Measurements from ENCODE around the gene MT1B. TPM values are rescaled to one million over a fixed set of nuclear protein-coding genes. Genes with fewer than 3 reads are reported as not detected.

MT1B gene
- not detected for total RNA-seq
- 4.7 TPM for polyA plus RNA-seq
- long read RNA-seq, donor 1 = 0 reads
- long read RNA-seq, donor 2 = 0 reads
- long read RNA-seq, donor 3 = 0 reads
- long read RNA-seq, donor 4 = 0 reads
- long read RNA-seq, donor 5 = 0 reads
- long read RNA-seq, donor 6 = 0 reads
- long read RNA-seq, donor 7 = 0 reads
- long read RNA-seq, donor 8 = 0 reads
- long read RNA-seq, donor 9 = 0 reads
- long read RNA-seq, donor 10 = 0 reads

DNA sequence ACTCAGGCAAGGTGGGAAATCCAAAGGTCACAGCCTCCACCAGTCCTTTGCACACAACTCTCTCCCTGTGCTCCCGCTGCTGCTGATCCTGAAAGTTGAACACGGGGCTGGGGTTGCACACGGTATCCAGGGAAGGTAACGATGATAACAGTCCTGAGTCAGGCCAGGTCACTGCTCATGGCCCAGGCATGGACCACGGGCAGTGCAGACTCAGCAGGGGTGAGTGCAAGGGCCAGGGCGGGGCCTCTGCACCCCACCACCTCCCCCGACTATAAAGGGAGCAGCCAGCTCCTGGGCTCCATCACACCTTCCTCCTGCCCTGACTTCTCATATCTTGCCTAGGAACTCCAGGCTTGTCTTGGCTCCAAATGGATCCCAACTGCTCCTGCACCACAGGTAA is at the start of gene MT1B:
MT1B (plus strand) TSS at position 301 of the 400 bp plus-strand sequence; CDS start at position 369, 68 bp downstream.
- Histone ChIP-seq H3K4me1 (ENCODE audit: control insufficient read depth in 2 of 2, insufficient read depth in 2 of 2, low read length in 2 of 2) (no peaks in the 10 kb centered on the region), H3K36me3 (ENCODE audit: control insufficient read depth in 2 of 2, insufficient read depth in 2 of 2, low read length in 1 of 2) (no peaks in the 10 kb centered on the region), H3K4me3 (ENCODE audit: low read length in 2 of 2) (no peak within 1 kb of the TSS), H3K27ac (ENCODE audit: low read depth in 1 of 2, low read length in 1 of 2) (no peak within 1 kb of the TSS), H3K9me3 (ENCODE audit: control insufficient read depth in 2 of 2, insufficient read depth in 1 of 2, low read length in 1 of 2) (no peaks in the 10 kb centered on the region), H3K27me3 (ENCODE audit: control insufficient read depth in 2 of 2, insufficient read depth in 1 of 2, low read length in 1 of 2) (peaks cover 28 to 90% of the 10 kb centered on the region in 2 donors)
- no peak for DNase-seq (ENCODE audit: low read depth in 6 of 9, low spot score in 9 of 9)
- WGBS = 80% methylated on average over 7 of the region's 7 CpGs

DNA sequence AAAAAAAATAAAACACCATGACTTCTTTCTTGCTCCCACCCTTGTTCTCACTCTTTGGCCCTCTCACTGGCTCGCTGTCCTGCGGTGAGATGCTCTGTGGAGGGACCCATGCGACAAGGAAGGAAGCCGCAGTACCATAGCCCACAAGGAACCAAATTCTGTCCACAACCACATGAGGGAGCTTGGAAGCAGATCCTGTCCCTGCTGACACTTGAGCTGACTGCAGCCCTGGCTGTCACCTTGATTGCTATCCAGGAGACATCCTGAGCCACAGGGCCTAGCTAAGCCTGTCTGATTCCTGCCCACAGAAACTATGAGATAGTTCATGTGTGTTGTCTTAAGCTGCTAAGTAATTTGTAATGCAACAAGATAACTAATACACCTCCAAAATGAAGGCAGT is 48.1 kb upstream of the MT1B start:
- H3K27me3 ChIP-seq (ENCODE audit: control insufficient read depth in 2 of 2, insufficient read depth in 1 of 2, low read length in 1 of 2) = peaks cover 0 to 46% of the 10 kb centered on the region in 2 donors
- DNase-seq (ENCODE audit: low read depth in 6 of 9, low spot score in 9 of 9) = no peak
- no peaks in the 10 kb centered on the region for H3K36me3 ChIP-seq (ENCODE audit: control insufficient read depth in 2 of 2, insufficient read depth in 2 of 2, low read length in 1 of 2)
- no peak overlapping the region for H3K4me3 ChIP-seq (ENCODE audit: low read length in 2 of 2)
- no peaks in the 10 kb centered on the region for H3K9me3 ChIP-seq (ENCODE audit: control insufficient read depth in 2 of 2, insufficient read depth in 1 of 2, low read length in 1 of 2)
- WGBS = 30% methylated on average over 4 of the region's 4 CpGs
- H3K27ac ChIP-seq (ENCODE audit: low read depth in 1 of 2, low read length in 1 of 2) = no peak overlapping the region
- peaks cover 2 to 16% of the 10 kb centered on the region in 2 donors for H3K4me1 ChIP-seq (ENCODE audit: control insufficient read depth in 2 of 2, insufficient read depth in 2 of 2, low read length in 2 of 2)

DNA sequence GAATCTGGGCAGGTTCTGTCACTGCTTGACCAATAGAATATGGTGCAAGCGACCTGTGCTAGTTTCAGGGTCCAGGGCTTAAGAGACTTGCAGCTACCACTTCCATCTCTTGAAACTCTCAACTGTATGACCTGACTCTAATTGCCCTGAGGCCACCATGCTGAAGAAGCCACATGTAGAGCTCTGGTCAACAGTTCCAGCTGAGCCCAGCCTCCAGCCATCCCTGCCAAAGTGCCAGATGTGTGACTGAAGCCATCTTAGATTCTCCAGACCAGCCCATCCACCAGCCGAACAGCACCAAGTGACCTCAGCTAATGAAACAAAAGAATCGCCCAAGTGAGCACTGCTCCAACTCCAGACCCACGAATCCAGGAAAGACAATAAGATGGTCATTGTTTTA is 46.7 kb upstream of the MT1B start:
- Histone ChIP-seq H3K27ac (ENCODE audit: low read depth in 1 of 2, low read length in 1 of 2) (no peak overlapping the region), H3K27me3 (ENCODE audit: control insufficient read depth in 2 of 2, insufficient read depth in 1 of 2, low read length in 1 of 2) (peaks cover 0 to 55% of the 10 kb centered on the region in 2 donors), H3K4me1 (ENCODE audit: control insufficient read depth in 2 of 2, insufficient read depth in 2 of 2, low read length in 2 of 2) (peaks cover 6 to 30% of the 10 kb centered on the region in 2 donors), H3K9me3 (ENCODE audit: control insufficient read depth in 2 of 2, insufficient read depth in 1 of 2, low read length in 1 of 2) (no peaks in the 10 kb centered on the region), H3K36me3 (ENCODE audit: control insufficient read depth in 2 of 2, insufficient read depth in 2 of 2, low read length in 1 of 2) (no peaks in the 10 kb centered on the region), H3K4me3 (ENCODE audit: low read length in 2 of 2) (no peak overlapping the region)
- WGBS = 98% methylated on average over 4 of the region's 4 CpGs
- DNase-seq (ENCODE audit: low read depth in 6 of 9, low spot score in 9 of 9) = no peak

DNA sequence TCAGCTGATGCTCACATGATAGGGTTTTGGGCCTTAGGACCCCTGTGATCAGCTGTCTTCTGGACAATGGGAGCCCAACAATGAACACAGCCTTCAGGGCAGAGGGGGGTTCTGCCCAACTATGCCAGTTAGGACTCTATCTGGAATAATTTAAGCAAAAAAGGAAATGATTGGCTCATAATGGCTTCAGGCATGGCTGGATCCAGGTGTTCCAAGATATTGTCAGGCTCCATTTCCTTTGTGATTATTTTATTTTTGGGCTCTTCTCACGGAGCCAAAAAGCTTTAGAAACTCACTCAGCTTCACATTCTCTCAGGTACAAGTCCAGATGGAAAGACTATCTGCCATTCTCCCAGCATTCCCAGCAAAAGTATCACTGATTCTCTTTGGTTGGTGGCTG is 46.2 kb upstream of the MT1B start:
- Histone ChIP-seq H3K4me1 (ENCODE audit: control insufficient read depth in 2 of 2, insufficient read depth in 2 of 2, low read length in 2 of 2) (peaks cover 8 to 35% of the 10 kb centered on the region in 2 donors), H3K9me3 (ENCODE audit: control insufficient read depth in 2 of 2, insufficient read depth in 1 of 2, low read length in 1 of 2) (no peaks in the 10 kb centered on the region), H3K27me3 (ENCODE audit: control insufficient read depth in 2 of 2, insufficient read depth in 1 of 2, low read length in 1 of 2) (peaks cover 0 to 53% of the 10 kb centered on the region in 2 donors), H3K4me3 (ENCODE audit: low read length in 2 of 2) (no peak overlapping the region), H3K27ac (ENCODE audit: low read depth in 1 of 2, low read length in 1 of 2) (no peak overlapping the region), H3K36me3 (ENCODE audit: control insufficient read depth in 2 of 2, insufficient read depth in 2 of 2, low read length in 1 of 2) (no peaks in the 10 kb centered on the region)
- WGBS = 88% methylated on average over 1 of the region's 1 CpG
- no peak for DNase-seq (ENCODE audit: low read depth in 6 of 9, low spot score in 9 of 9)

DNA sequence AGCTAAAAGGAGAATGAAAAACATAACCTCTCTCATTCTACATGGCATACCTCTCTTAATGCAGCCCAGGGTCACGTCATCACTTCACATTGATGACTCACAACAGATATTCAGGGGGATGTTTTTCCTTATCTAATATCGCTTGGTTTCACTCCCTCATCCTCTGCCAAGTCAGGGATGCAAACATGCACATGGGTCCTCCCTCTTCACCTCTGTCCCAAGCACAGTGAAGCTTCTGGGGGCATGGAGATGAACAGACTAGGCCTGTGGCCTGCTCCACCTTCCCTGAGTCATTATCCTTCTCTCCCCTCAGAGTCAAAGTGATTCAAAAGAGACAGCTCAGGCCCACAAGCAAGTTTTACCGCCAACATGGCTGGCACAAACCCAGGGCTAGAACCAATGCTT is 45.6 kb upstream of the MT1B start:
- DNase-seq (ENCODE audit: low read depth in 6 of 9, low spot score in 9 of 9) = no peak

DNA sequence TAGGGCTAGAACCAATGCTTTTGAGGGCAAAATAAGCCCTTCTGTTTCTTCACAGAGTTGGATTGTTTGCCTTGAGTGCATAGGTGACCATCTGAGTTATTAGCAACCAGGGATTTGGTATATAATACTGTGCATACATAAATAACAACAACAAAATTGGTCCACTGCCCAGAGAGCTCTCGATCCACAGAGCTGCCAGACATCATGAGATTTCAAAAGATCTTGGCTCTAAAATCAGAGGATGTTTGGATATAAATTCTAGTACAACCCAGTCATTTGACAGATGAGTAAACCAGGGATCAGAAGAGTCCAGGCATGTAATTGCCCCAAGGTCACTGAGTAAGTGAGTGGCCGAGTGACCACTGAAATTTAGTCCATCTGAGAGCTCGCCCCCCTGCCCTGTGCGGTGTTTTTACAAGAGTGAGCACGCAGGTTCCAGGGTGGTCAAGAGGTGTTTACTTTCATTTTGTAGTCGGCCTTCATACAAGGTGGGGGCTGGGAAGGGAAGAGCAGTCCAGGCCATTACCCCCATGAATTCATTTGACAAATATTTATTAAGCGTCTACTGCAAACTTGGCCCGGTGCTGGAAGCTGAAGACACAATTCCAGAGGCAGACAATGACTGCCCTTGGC is 45.1 kb upstream of the MT1B start:
- peak overlapping the region; percentile 37 to 85 for H3K27ac ChIP-seq (ENCODE audit: low read depth in 1 of 2, low read length in 1 of 2)
- no peaks in the 10 kb centered on the region for H3K9me3 ChIP-seq (ENCODE audit: control insufficient read depth in 2 of 2, insufficient read depth in 1 of 2, low read length in 1 of 2)
- WGBS = 92% methylated on average over 8 of the region's 8 CpGs
- peaks cover 11 to 39% of the 10 kb centered on the region in 2 donors for H3K4me1 ChIP-seq (ENCODE audit: control insufficient read depth in 2 of 2, insufficient read depth in 2 of 2, low read length in 2 of 2)
- no peak overlapping the region for H3K4me3 ChIP-seq (ENCODE audit: low read length in 2 of 2)
- DNase-seq (ENCODE audit: low read depth in 6 of 9, low spot score in 9 of 9) = no peak
- H3K27me3 ChIP-seq (ENCODE audit: control insufficient read depth in 2 of 2, insufficient read depth in 1 of 2, low read length in 1 of 2) = peaks cover 0 to 42% of the 10 kb centered on the region in 2 donors
- no peaks in the 10 kb centered on the region for H3K36me3 ChIP-seq (ENCODE audit: control insufficient read depth in 2 of 2, insufficient read depth in 2 of 2, low read length in 1 of 2)

More for the DNA sequence above, 45.6 kb upstream of the MT1B start:
- Histone ChIP-seq H3K4me3 (ENCODE audit: low read length in 2 of 2) (no peak overlapping the region), H3K36me3 (ENCODE audit: control insufficient read depth in 2 of 2, insufficient read depth in 2 of 2, low read length in 1 of 2) (no peaks in the 10 kb centered on the region), H3K9me3 (ENCODE audit: control insufficient read depth in 2 of 2, insufficient read depth in 1 of 2, low read length in 1 of 2) (no peaks in the 10 kb centered on the region), H3K27me3 (ENCODE audit: control insufficient read depth in 2 of 2, insufficient read depth in 1 of 2, low read length in 1 of 2) (peaks cover 0 to 47% of the 10 kb centered on the region in 2 donors), H3K4me1 (ENCODE audit: control insufficient read depth in 2 of 2, insufficient read depth in 2 of 2, low read length in 2 of 2) (peaks cover 11 to 39% of the 10 kb centered on the region in 2 donors), H3K27ac (ENCODE audit: low read depth in 1 of 2, low read length in 1 of 2) (peak overlapping the region in 1 of 2 donors; percentile 53)
- WGBS = 93% methylated on average over 3 of the region's 3 CpGs

DNA sequence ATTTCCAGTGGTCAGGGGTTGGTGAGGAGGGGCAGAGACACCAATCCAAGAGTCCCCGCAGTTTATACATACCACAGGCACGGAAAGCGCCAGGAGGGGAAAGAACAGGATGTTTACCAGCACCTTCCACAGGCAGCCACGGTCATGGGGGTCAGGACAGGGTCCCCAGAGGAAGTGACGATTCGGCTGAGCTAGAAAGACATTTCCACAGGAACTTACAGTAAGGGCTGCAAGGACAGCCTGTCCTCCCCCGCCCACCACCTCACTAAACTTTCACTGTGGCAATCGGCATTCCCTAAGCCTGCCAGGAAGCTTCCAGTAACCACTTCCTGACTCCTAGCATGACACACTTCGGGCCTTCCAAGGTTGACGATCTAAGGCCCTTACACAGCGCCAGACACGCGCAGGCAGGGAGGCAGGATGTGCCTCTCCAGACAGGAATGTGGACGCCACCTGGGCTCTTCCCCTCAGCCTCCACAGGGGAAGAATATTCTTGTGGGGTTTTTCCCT is 44.5 kb upstream of the MT1B start:
- Histone ChIP-seq H3K27ac (ENCODE audit: low read depth in 1 of 2, low read length in 1 of 2) (peak overlapping the region; percentile 37 to 85), H3K9me3 (ENCODE audit: control insufficient read depth in 2 of 2, insufficient read depth in 1 of 2, low read length in 1 of 2) (no peaks in the 10 kb centered on the region), H3K4me1 (ENCODE audit: control insufficient read depth in 2 of 2, insufficient read depth in 2 of 2, low read length in 2 of 2) (peaks cover 11 to 39% of the 10 kb centered on the region in 2 donors), H3K36me3 (ENCODE audit: control insufficient read depth in 2 of 2, insufficient read depth in 2 of 2, low read length in 1 of 2) (no peaks in the 10 kb centered on the region), H3K4me3 (ENCODE audit: low read length in 2 of 2) (no peak overlapping the region), H3K27me3 (ENCODE audit: control insufficient read depth in 2 of 2, insufficient read depth in 1 of 2, low read length in 1 of 2) (peaks cover 0 to 36% of the 10 kb centered on the region in 2 donors)
- DNase-seq (ENCODE audit: low read depth in 6 of 9, low spot score in 9 of 9) = no peak
- WGBS = 84% methylated on average over 14 of the region's 14 CpGs

DNA sequence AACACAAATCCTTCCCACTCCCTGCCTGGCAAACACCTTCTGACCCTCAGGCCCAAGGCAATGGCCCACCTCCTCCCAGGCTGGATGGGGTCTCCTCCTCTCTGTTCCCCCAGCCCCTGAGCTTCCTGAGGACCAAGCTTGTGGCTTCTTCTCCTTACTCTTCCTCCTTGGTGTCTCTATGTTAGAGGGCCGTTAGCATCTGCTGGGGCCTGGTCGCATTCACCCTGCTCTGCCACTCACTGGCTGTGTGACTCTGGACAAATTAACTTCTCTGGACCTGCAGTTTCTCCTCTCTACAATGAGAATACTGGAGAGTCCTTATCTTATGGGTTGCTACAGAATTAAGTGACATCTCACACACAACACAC is 44.0 kb upstream of the MT1B start:
- DNase-seq (ENCODE audit: low read depth in 6 of 9, low spot score in 9 of 9) = no peak
- 74% methylated on average over 2 of the region's 2 CpGs for WGBS
- peaks cover 0 to 34% of the 10 kb centered on the region in 2 donors for H3K27me3 ChIP-seq (ENCODE audit: control insufficient read depth in 2 of 2, insufficient read depth in 1 of 2, low read length in 1 of 2)
- H3K36me3 ChIP-seq (ENCODE audit: control insufficient read depth in 2 of 2, insufficient read depth in 2 of 2, low read length in 1 of 2) = no peaks in the 10 kb centered on the region
- peak overlapping the region; percentile 34 to 82 for H3K27ac ChIP-seq (ENCODE audit: low read depth in 1 of 2, low read length in 1 of 2)
- no peak overlapping the region for H3K4me3 ChIP-seq (ENCODE audit: low read length in 2 of 2)
- peaks cover 11 to 39% of the 10 kb centered on the region in 2 donors for H3K4me1 ChIP-seq (ENCODE audit: control insufficient read depth in 2 of 2, insufficient read depth in 2 of 2, low read length in 2 of 2)
- H3K9me3 ChIP-seq (ENCODE audit: control insufficient read depth in 2 of 2, insufficient read depth in 1 of 2, low read length in 1 of 2) = no peaks in the 10 kb centered on the region

All from thymus (tissue), 14 donors.